GM19328 (cell line): ENCODE data around the gene NPR2.

Source experiments
- ATAC-seq: cut with Tn5 transposase; IDR thresholded peaks from one replicate; pipeline ENCODE4 v1.9.1; 2021; ENCODE audit warnings: mild to moderate bottlenecking, moderate library complexity; ENCODE audit not compliant: unreplicated experiment

NPR2 gene

DNA sequence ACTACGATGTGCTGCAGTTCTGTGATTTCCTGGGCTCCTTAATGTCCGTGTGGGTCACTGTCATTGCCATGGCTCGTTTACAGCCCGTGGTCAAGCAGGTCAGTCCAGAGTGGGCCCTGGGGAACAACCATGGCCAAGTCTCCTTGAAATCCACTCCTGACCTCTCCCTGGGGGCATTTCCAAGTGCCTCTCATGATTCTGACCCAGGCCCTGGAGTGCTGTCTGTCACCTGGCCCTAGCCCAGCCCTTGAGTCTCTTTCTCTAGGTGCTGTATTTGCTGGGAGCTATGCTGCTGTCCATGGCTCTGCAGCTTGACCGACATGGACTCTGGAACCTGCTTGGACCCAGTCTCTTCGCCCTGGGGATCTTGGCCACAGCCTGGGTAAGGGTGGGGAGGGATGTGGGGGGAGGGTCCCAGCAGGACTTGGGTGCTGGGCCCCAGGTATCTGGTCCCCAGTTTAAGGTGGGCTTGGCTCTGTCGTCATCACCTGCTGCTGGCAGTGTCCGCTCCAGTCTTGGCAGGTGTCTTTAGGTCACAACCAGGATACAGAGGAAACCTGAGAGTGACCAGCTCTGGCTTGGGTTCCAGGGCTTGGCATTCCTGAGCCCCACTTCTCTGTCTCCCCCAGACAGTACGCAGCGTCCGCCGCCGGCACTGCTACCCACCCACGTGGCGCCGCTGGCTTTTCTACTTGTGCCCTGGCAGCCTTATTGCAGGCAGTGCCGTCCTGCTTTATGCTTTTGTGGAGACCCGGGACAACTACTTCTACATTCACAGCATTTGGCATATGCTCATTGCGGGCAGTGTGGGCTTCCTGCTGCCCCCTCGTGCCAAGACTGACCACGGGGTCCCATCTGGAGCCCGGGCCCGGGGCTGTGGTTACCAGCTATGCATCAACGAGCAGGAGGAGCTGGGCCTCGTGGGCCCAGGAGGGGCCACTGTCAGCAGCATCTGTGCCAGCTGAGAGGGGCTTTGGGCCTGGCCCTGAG lies 61.8 kb downstream of the NPR2 start:
- no peak for ATAC-seq

- ATAC-seq: no peak
Observed at GRCh38 chr9:35854091-35854762, 62.8 kb downstream of the NPR2 start.

DNA sequence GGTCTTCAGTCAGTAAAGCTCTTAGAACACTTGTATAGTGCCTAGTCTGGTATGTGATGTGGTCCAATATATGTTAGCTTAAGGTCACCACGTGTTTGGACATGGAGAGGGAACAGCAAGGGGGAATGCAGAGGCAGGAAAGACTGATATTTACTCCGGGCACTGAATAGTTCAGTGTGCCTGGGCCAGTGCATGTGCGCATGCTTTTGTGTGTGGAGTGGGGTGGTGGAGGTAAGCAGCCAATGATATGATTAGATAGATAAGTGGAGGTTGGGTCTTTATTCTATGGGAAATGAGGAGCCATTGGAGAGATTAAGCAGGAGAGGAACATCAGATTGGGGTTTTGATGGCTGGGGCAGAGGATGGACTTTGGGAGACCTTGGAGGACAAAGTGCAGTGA lies 64.8 kb downstream of the NPR2 start:
- no peak for ATAC-seq

- no peak for ATAC-seq
Observed at GRCh38 chr9:35856882-35857281, 65.5 kb downstream of the NPR2 start.

DNA sequence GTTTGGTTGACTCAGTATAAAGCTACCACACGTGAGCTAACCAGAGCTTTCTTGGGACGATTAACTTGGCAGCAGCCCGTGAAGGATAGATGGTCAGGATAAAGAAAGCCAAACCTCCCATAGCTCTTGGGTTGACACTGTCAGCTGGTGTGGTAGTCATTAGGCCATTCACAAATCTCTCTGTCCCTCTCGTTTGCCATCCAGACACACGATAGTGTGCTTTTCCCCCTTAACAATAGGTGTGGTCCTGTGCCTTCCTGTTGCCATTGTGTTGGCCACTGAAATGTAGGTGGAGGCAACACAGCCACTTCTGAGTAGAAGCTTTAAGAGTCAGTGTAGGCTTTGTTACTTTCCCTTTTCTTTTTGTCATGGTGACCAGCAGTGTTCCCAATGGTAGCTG lies 67.1 kb downstream of the NPR2 start:
- ATAC-seq: no peak
